ENCODE results near the gene INHA. TPM values are rescaled to one million over a fixed set of nuclear protein-coding genes. Genes with fewer than 3 reads are reported as not detected.

INHA gene
- polyA plus RNA-seq, 1 of the 3 experiments (the other 2 are of a cell fraction) = 1.2 TPM

- TF ChIP-seq, protein P1, sequence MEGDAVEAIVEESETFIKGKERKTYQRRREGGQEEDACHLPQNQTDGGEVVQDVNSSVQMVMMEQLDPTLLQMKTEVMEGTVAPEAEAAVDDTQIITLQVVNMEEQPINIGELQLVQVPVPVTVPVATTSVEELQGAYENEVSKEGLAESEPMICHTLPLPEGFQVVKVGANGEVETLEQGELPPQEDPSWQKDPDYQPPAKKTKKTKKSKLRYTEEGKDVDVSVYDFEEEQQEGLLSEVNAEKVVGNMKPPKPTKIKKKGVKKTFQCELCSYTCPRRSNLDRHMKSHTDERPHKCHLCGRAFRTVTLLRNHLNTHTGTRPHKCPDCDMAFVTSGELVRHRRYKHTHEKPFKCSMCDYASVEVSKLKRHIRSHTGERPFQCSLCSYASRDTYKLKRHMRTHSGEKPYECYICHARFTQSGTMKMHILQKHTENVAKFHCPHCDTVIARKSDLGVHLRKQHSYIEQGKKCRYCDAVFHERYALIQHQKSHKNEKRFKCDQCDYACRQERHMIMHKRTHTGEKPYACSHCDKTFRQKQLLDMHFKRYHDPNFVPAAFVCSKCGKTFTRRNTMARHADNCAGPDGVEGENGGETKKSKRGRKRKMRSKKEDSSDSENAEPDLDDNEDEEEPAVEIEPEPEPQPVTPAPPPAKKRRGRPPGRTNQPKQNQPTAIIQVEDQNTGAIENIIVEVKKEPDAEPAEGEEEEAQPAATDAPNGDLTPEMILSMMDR (IDR thresholded peaks at IDR 0.05) = no peak
- TF ChIP-seq CHD2 (IDR thresholded peaks at IDR 0.05; ENCODE audit: low read length, partially characterized antibody) (no peak), MEF2A (IDR thresholded peaks at IDR 0.05; ENCODE audit: borderline replicate concordance, low read depth) (no peak), TAF1 (IDR thresholded peaks at IDR 0.05; ENCODE audit: borderline replicate concordance, low read depth, low read length) (no peak), USF1 (IDR thresholded peaks at IDR 0.05; ENCODE audit: borderline replicate concordance, low read depth) (no peak), RAD21 (IDR thresholded peaks at IDR 0.05; ENCODE audit: low read length) (no peak), RCOR1 (IDR thresholded peaks at IDR 0.05; ENCODE audit: low read length) (no peak)
Measured at GRCh38 chr2:219532378-219532649, 39.8 kb upstream of the INHA start (continued).

DNA sequence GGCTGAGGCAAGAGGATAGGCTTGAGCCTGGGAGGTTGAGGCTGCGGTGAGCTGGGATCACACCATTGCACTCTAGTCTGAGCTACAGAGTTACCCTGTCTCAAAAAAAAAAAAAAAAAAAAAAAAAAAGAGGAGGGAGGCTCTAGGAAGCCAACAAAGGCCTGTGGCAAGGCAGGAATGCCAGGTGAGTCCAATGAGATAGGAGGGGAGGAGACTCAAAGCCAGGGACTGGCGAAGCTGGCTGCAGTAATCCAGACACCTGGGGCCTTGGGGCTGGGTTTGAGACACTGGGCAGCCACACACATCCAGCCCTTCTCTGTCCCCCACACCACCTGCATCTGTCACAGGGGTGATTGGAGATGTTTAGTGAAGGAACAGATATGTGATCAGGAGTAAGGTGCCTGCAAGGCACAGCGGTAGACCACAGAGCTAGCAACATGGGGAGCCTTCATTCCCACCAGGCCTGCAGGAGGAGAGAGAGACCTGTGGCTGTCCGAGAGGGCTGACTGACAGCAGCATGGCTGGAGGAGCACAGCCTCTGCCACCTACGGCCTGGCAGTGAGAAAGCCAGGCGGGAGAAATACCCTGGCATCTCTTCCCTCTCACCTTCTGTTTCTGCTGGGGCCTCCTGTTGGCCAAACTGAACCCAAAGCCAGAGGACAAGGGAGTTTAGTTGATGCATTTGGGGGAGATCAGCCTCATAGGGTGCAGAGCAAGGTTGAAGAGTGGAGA is 38.0 kb upstream of the INHA start:
- Histone ChIP-seq H3K9ac (no peak overlapping the region), H3K27me3 (ENCODE audit: insufficient read depth) (no peaks in the 10 kb centered on the region; the same call in 1 of the 2 replicates), H3K9me3 (no peaks in the 10 kb centered on the region), H3K9me2 (no peaks in the 10 kb centered on the region), H3K79me2 (ENCODE audit: insufficient read depth) (no peaks in the 10 kb centered on the region), H3K4me1 (ENCODE audit: control insufficient read depth in 1 of 2, insufficient read depth in 2 of 2, low read depth in 1 of 2, low read length in 1 of 2) (peaks cover 0 to 17% of the 10 kb centered on the region in 2 experiments; a peak in 1 of 4 replicates), H3K27ac (ENCODE audit: low read depth in 2 of 2, low read length in 1 of 2) (no peak overlapping the region), H2AFZ (ENCODE audit: low read depth) (no peak overlapping the region), H3K4me2 (no peak overlapping the region), H3K4me3 (ENCODE audit: low read depth in 2 of 2, low read length in 1 of 2) (no peak overlapping the region), H3F3A (replicated peaks; ENCODE audit: insufficient read depth) (no peaks in the 10 kb centered on the region), H3K36me3 (replicated peaks in 1 of 2; ENCODE audit: control insufficient read depth in 1 of 2, insufficient read depth in 2 of 2, low read length in 1 of 2) (peaks cover 0 to 5% of the 10 kb centered on the region in 2 experiments), H4K20me1 (ENCODE audit: insufficient read depth) (no peaks in the 10 kb centered on the region)
- no peak for DNase-seq
- 76% methylated on average over 5 of the region's 6 CpGs for WGBS (ENCODE audit: low lambda C conversion rate)
- POLR2A ChIA-PET = no interaction called here
- CTCF ChIA-PET = interaction anchor here (0.5 to 62.1 kb wide), 6 partner anchors 7 to 131 kb away, joined by 3 to 2824 read pairs (median 4); partner anchors contain the start of genes ASIC4 and GMPPA
- TF ChIP-seq, protein P2, sequence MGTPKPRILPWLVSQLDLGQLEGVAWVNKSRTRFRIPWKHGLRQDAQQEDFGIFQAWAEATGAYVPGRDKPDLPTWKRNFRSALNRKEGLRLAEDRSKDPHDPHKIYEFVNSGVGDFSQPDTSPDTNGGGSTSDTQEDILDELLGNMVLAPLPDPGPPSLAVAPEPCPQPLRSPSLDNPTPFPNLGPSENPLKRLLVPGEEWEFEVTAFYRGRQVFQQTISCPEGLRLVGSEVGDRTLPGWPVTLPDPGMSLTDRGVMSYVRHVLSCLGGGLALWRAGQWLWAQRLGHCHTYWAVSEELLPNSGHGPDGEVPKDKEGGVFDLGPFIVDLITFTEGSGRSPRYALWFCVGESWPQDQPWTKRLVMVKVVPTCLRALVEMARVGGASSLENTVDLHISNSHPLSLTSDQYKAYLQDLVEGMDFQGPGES (IDR thresholded peaks at IDR 0.05; ENCODE audit: low read depth, low read length) = no peak
- TF ChIP-seq, protein P3, sequence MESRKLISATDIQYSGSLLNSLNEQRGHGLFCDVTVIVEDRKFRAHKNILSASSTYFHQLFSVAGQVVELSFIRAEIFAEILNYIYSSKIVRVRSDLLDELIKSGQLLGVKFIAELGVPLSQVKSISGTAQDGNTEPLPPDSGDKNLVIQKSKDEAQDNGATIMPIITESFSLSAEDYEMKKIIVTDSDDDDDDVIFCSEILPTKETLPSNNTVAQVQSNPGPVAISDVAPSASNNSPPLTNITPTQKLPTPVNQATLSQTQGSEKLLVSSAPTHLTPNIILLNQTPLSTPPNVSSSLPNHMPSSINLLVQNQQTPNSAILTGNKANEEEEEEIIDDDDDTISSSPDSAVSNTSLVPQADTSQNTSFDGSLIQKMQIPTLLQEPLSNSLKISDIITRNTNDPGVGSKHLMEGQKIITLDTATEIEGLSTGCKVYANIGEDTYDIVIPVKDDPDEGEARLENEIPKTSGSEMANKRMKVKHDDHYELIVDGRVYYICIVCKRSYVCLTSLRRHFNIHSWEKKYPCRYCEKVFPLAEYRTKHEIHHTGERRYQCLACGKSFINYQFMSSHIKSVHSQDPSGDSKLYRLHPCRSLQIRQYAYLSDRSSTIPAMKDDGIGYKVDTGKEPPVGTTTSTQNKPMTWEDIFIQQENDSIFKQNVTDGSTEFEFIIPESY (IDR thresholded peaks at IDR 0.05; ENCODE audit: borderline replicate concordance, low read depth) = no peak
- TF ChIP-seq USF1 (IDR thresholded peaks at IDR 0.05; ENCODE audit: borderline replicate concordance, low read depth) = no peak
- TF ChIP-seq, protein P1 (IDR thresholded peaks at IDR 0.05) = no peak
- TF ChIP-seq FOXJ3 (CRISPR knock-in tag; IDR thresholded peaks at IDR 0.05) = no peak
- TF ChIP-seq, protein P4, sequence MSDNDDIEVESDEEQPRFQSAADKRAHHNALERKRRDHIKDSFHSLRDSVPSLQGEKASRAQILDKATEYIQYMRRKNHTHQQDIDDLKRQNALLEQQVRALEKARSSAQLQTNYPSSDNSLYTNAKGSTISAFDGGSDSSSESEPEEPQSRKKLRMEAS (IDR thresholded peaks at IDR 0.05; ENCODE audit: low read depth) = no peak
- no peak for TF ChIP-seq NRF1 (IDR thresholded peaks at IDR 0.05; ENCODE audit: low read depth, low read length)
- TF ChIP-seq POLR2AphosphoS5 (IDR thresholded peaks at IDR 0.05; ENCODE audit: low read depth, low read length) = no peak
- no peak for TF ChIP-seq TEAD4 (IDR thresholded peaks at IDR 0.05; ENCODE audit: borderline replicate concordance, insufficient read depth)
- no peak for TF ChIP-seq GABPA (IDR thresholded peaks at IDR 0.05; ENCODE audit: low read depth)
- no peak for TF ChIP-seq NFIC (IDR thresholded peaks at IDR 0.05; ENCODE audit: borderline replicate concordance)
- TF ChIP-seq TCF12 (IDR thresholded peaks at IDR 0.05) = no peak
- TF ChIP-seq FOSL2 (IDR thresholded peaks at IDR 0.05; ENCODE audit: borderline replicate concordance, low read depth) = no peak
- TF ChIP-seq, protein P5, sequence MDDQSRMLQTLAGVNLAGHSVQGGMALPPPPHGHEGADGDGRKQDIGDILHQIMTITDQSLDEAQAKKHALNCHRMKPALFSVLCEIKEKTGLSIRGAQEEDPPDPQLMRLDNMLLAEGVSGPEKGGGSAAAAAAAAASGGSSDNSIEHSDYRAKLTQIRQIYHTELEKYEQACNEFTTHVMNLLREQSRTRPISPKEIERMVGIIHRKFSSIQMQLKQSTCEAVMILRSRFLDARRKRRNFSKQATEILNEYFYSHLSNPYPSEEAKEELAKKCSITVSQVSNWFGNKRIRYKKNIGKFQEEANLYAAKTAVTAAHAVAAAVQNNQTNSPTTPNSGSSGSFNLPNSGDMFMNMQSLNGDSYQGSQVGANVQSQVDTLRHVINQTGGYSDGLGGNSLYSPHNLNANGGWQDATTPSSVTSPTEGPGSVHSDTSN (IDR thresholded peaks at IDR 0.05) = no peak
- TF ChIP-seq MEF2A (IDR thresholded peaks at IDR 0.05; ENCODE audit: borderline replicate concordance, low read depth) = no peak
